Uterus (tissue), 4 donors: ENCODE measurements around the gene NEK5. TPM values are rescaled to one million over a fixed set of nuclear protein-coding genes. Genes with fewer than 3 reads are reported as not detected.
"Not testable (repeated sequence)": the region's sequence is repeated elsewhere in the genome, so short reads cannot be mapped to it uniquely, and the experiment has no call there.

Source experiments
- DNase-seq, 2 donors: peaks; one replicate each; pipeline ENCODE4 v3.0.0-alpha.2; 2019 to 2020
- H3K27ac ChIP-seq, 2 donors: fragments of 200-600 bp; sonication (generic); 1 replicate in 1 of 2; 2 replicates in 1 of 2; pipeline ENCODE4 v1.5.1; 2016 to 2018
- H3K27me3 ChIP-seq, 2 donors: fragments of 200-600 bp; sonication (generic); one replicate each; pipeline ENCODE4 v1.5.1; 2018 to 2019; ENCODE audit warnings: control low read depth in 1 of 2
- H3K36me3 ChIP-seq, 2 donors: fragments of 200-600 bp; sonication (generic); one replicate each; pipeline ENCODE4 v1.5.1; 2019; ENCODE audit warnings: control low read depth in 1 of 2
- H3K4me1 ChIP-seq, 2 donors: fragments of 200-600 bp; sonication (generic); one replicate each; pipeline ENCODE4 v1.5.1; 2018 to 2019; ENCODE audit warnings: control low read depth in 1 of 2
- H3K4me3 ChIP-seq, 2 donors: fragments of 200-600 bp; sonication (generic); 1 replicate in 1 of 2; 2 replicates in 1 of 2; pipeline ENCODE4 v1.5.1; 2018 to 2019; ENCODE audit warnings: mild to moderate bottlenecking in 1 of 2
- H3K9me3 ChIP-seq, 2 donors: fragments of 200-600 bp; sonication (generic); one replicate each; pipeline ENCODE4 v1.5.1; 2019; ENCODE audit warnings: control low read depth in 1 of 2
- CTCF ChIP-seq, 4 experiments: fragments of 200-600 bp in 2 of 4; fragments of 450-650 bp in 2 of 4; sonication (generic) in 2 of 4; IDR thresholded peaks; one replicate each; pipeline ENCODE4 v1.5.1; 2016 to 2019; ENCODE audit warnings: antibody characterized with exemption in 4 of 4, mild to moderate bottlenecking in 2 of 4, moderate library complexity in 1 of 4
- POLR2A ChIP-seq, 2 donors: fragments of 450-650 bp; IDR thresholded peaks; one replicate each; pipeline ENCODE4 v1.6.1; 2016; ENCODE audit warnings: antibody characterized with exemption in 2 of 2, mild to moderate bottlenecking in 1 of 2, moderate library complexity in 1 of 2
- intact Hi-C: fragments of 100-400 bp; cut with DNase I; formaldehyde crosslinking; loops from one replicate; pipeline ENCODE4 v1.15.1; 2023; ENCODE audit warnings: low total_unique reads
- total RNA-seq, 4 donors: library from RNA; depleted of rRNA in 3 of 4; stranded (reverse); fragments of >200 nt in 3 of 4; gene quantifications; one replicate each; pipeline versions ENCODE4 v1.1.0 to v1.2.4, GENCODE V29; 2014 to 2023
- donor health status: DM: yes; HTN: yes; CAD: no.

The NEK5 gene
- total RNA-seq, 4 donors from 2014 or later = 0.76 to 7.9 (median 3.5) TPM

GRCh38 chr13:52033039-52033438, 95.8 kb downstream of the NEK5 start:
- Histone ChIP-seq H3K27ac (no peak overlapping the region), H3K36me3 (no peaks in the 10 kb centered on the region), H3K4me1 (no peaks in the 10 kb centered on the region), H3K9me3 (no peaks in the 10 kb centered on the region), H3K27me3 (no peaks in the 10 kb centered on the region), H3K4me3 (no peak overlapping the region)
- intact Hi-C loops = no loop called here
- DNase-seq = no peak
- TF ChIP-seq POLR2A (IDR thresholded peaks at IDR 0.05) (no peak), CTCF (IDR thresholded peaks at IDR 0.05) (no peak)

- DNase-seq, H3K4me1 ChIP-seq, H3K36me3 ChIP-seq, H3K9me3 ChIP-seq, H3K27ac ChIP-seq, intact Hi-C loops, H3K4me3 ChIP-seq, H3K27me3 ChIP-seq: not testable (repeated sequence)
Measured at GRCh38 chr13:52030401-52030800, 98.5 kb downstream of the NEK5 start.

GRCh38 chr13:52029569-52029968, 99.3 kb downstream of the NEK5 start:
- no peaks in the 10 kb centered on the region for H3K9me3 ChIP-seq
- H3K27me3 ChIP-seq = no peaks in the 10 kb centered on the region
- TF ChIP-seq POLR2A (IDR thresholded peaks at IDR 0.05) (no peak), CTCF (IDR thresholded peaks at IDR 0.05) (no peak)
- intact Hi-C loops = no loop called here
- no peaks in the 10 kb centered on the region for H3K4me1 ChIP-seq
- no peak overlapping the region for H3K27ac ChIP-seq
- DNase-seq = no peak
- H3K36me3 ChIP-seq = no peaks in the 10 kb centered on the region
- H3K4me3 ChIP-seq = no peak overlapping the region

- Histone ChIP-seq H3K27ac (no peak overlapping the region), H3K4me3 (no peak overlapping the region), H3K4me1 (no peaks in the 10 kb centered on the region), H3K36me3 (no peaks in the 10 kb centered on the region), H3K27me3 (no peaks in the 10 kb centered on the region), H3K9me3 (no peaks in the 10 kb centered on the region)
- intact Hi-C loops = no loop called here
- DNase-seq = no peak
- TF ChIP-seq POLR2A (IDR thresholded peaks at IDR 0.05) = no peak
- no peak for TF ChIP-seq CTCF (IDR thresholded peaks at IDR 0.05)
Measured at GRCh38 chr13:52027832-52028231, 101.0 kb downstream of the NEK5 start.

GRCh38 chr13:52026246-52026626, 102.6 kb downstream of the NEK5 start:
- Histone ChIP-seq H3K27ac (no peak overlapping the region), H3K27me3 (no peaks in the 10 kb centered on the region), H3K4me1 (no peaks in the 10 kb centered on the region), H3K4me3 (no peak overlapping the region), H3K36me3 (no peaks in the 10 kb centered on the region), H3K9me3 (no peaks in the 10 kb centered on the region)
- TF ChIP-seq POLR2A (IDR thresholded peaks at IDR 0.05) = no peak
- no peak for TF ChIP-seq CTCF (IDR thresholded peaks at IDR 0.05)
- intact Hi-C loops = no loop called here
- DNase-seq = no peak
